Measurements from ENCODE around the gene TLNRD1.
"Not testable (repeated sequence)": the region's sequence is repeated elsewhere in the genome, so short reads cannot be mapped to it uniquely, and the experiment has no call there.

DNA sequence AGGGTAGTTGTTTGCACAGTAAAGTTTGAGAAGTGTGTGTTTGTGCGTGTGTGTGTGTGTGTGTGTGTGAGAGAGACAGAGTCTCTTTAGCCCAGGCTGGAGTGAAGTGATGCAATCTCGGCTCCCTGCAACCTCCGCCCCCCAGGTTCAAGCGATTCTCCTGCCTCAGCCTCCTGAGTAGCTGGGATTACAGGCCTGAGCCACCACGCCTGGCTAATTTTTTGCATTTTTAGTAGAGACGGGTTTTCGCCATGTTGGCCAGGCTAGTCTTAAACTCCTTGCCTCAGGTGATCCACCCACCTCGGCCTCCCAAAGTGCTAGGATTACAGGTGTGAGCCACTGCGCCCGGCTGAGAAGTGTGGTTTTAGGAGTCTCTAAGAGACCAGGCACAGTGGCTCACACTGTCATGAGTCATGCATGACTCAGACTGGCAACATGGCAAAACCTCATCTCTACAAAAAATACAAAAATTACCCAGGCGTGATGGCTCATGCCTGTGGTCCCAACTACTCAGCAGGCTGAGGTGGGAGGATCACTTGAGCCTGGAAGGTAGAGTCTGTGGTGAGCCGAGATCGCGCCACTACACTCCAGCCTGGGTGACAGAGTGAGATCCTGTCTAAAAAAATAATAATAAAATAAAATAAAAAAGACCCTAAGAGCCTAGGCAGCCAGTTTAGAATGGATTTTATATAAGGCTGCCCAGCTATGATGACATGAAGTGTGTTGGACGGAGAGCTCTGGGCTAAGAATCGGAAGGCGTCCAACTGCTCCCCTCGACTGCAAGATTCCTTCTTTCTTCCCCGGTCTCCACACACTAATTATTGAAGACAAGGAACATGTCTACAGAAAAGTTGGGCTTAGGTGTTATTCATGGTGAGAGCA, 44.9 kb upstream of the TLNRD1 start:
- TF ChIP-seq, protein P1, sequence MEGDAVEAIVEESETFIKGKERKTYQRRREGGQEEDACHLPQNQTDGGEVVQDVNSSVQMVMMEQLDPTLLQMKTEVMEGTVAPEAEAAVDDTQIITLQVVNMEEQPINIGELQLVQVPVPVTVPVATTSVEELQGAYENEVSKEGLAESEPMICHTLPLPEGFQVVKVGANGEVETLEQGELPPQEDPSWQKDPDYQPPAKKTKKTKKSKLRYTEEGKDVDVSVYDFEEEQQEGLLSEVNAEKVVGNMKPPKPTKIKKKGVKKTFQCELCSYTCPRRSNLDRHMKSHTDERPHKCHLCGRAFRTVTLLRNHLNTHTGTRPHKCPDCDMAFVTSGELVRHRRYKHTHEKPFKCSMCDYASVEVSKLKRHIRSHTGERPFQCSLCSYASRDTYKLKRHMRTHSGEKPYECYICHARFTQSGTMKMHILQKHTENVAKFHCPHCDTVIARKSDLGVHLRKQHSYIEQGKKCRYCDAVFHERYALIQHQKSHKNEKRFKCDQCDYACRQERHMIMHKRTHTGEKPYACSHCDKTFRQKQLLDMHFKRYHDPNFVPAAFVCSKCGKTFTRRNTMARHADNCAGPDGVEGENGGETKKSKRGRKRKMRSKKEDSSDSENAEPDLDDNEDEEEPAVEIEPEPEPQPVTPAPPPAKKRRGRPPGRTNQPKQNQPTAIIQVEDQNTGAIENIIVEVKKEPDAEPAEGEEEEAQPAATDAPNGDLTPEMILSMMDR (IDR thresholded peaks at IDR 0.05), result not testable (repeated sequence)
- not testable (repeated sequence) for TF ChIP-seq POLR2A (IDR thresholded peaks at IDR 0.05)

All from upper lobe of left lung (tissue), 4 donors.